ENCODE data around the gene FILIP1L. TPM values are rescaled to one million over a fixed set of nuclear protein-coding genes. Genes with fewer than 3 reads are reported as not detected.

The FILIP1L gene
- total RNA-seq, 1 donor from 2014 or later = 29.2 TPM

- Histone ChIP-seq H3K27ac (ENCODE audit: low read depth, low read length) (no peak overlapping the region), H3K9me3 (ENCODE audit: control insufficient read depth in 3 of 3, low read length in 3 of 3) (no peaks in the 10 kb centered on the region), H3K27me3 (ENCODE audit: control insufficient read depth in 3 of 3, insufficient read depth in 3 of 3, low read length in 3 of 3) (no peaks in the 10 kb centered on the region), H3K4me1 (ENCODE audit: control insufficient read depth in 3 of 3, insufficient read depth in 3 of 3, low read length in 3 of 3) (peaks cover 6 to 23% (median 10%) of the 10 kb centered on the region in 3 donors), H3K4me3 (ENCODE audit: low read length in 3 of 3) (no peak overlapping the region), H3K36me3 (ENCODE audit: control insufficient read depth in 3 of 3, insufficient read depth in 3 of 3, low read length in 3 of 3) (no peaks in the 10 kb centered on the region), H3K9ac (ENCODE audit: low read depth in 1 of 3, low read length in 3 of 3) (no peak overlapping the region)
Observed at GRCh38 chr3:100081986-100082692, 32.2 kb downstream of the FILIP1L start.

GRCh38 chr3:100081311-100081710 is 33.0 kb downstream of the FILIP1L start:
- Histone ChIP-seq H3K4me1 (ENCODE audit: control insufficient read depth in 3 of 3, insufficient read depth in 3 of 3, low read length in 3 of 3) (peaks cover 12 to 25% (median 16%) of the 10 kb centered on the region in 3 donors), H3K4me3 (ENCODE audit: low read length in 3 of 3) (no peak overlapping the region), H3K9ac (ENCODE audit: low read depth in 1 of 3, low read length in 3 of 3) (no peak overlapping the region), H3K27ac (ENCODE audit: low read depth, low read length) (no peak overlapping the region), H3K36me3 (ENCODE audit: control insufficient read depth in 3 of 3, insufficient read depth in 3 of 3, low read length in 3 of 3) (peaks cover 0 to 2% (median 0%) of the 10 kb centered on the region in 3 donors), H3K27me3 (ENCODE audit: control insufficient read depth in 3 of 3, insufficient read depth in 3 of 3, low read length in 3 of 3) (no peaks in the 10 kb centered on the region), H3K9me3 (ENCODE audit: control insufficient read depth in 3 of 3, low read length in 3 of 3) (no peaks in the 10 kb centered on the region)

GRCh38 chr3:100080573-100080972 is 33.7 kb downstream of the FILIP1L start:
- H3K4me3 ChIP-seq (ENCODE audit: low read length in 3 of 3) = no peak overlapping the region
- no peaks in the 10 kb centered on the region for H3K9me3 ChIP-seq (ENCODE audit: control insufficient read depth in 3 of 3, low read length in 3 of 3)
- peaks cover 0 to 2% (median 0%) of the 10 kb centered on the region in 3 donors for H3K36me3 ChIP-seq (ENCODE audit: control insufficient read depth in 3 of 3, insufficient read depth in 3 of 3, low read length in 3 of 3)
- H3K27me3 ChIP-seq (ENCODE audit: control insufficient read depth in 3 of 3, insufficient read depth in 3 of 3, low read length in 3 of 3) = no peaks in the 10 kb centered on the region
- H3K9ac ChIP-seq (ENCODE audit: low read depth in 1 of 3, low read length in 3 of 3) = no peak overlapping the region
- H3K4me1 ChIP-seq (ENCODE audit: control insufficient read depth in 3 of 3, insufficient read depth in 3 of 3, low read length in 3 of 3) = peaks cover 14 to 22% (median 17%) of the 10 kb centered on the region in 3 donors
- peak overlapping the region; percentile 31 for H3K27ac ChIP-seq (ENCODE audit: low read depth, low read length)

- Histone ChIP-seq H3K27me3 (ENCODE audit: control insufficient read depth in 3 of 3, insufficient read depth in 3 of 3, low read length in 3 of 3) (no peaks in the 10 kb centered on the region), H3K9ac (ENCODE audit: low read depth in 1 of 3, low read length in 3 of 3) (no peak overlapping the region), H3K36me3 (ENCODE audit: control insufficient read depth in 3 of 3, insufficient read depth in 3 of 3, low read length in 3 of 3) (peaks cover 0 to 2% (median 0%) of the 10 kb centered on the region in 3 donors), H3K4me3 (ENCODE audit: low read length in 3 of 3) (no peak overlapping the region), H3K9me3 (ENCODE audit: control insufficient read depth in 3 of 3, low read length in 3 of 3) (no peaks in the 10 kb centered on the region), H3K4me1 (ENCODE audit: control insufficient read depth in 3 of 3, insufficient read depth in 3 of 3, low read length in 3 of 3) (peaks cover 14 to 22% (median 16%) of the 10 kb centered on the region in 3 donors), H3K27ac (ENCODE audit: low read depth, low read length) (no peak overlapping the region)
Observed at GRCh38 chr3:100079328-100079727, 35.0 kb downstream of the FILIP1L start.

DNA sequence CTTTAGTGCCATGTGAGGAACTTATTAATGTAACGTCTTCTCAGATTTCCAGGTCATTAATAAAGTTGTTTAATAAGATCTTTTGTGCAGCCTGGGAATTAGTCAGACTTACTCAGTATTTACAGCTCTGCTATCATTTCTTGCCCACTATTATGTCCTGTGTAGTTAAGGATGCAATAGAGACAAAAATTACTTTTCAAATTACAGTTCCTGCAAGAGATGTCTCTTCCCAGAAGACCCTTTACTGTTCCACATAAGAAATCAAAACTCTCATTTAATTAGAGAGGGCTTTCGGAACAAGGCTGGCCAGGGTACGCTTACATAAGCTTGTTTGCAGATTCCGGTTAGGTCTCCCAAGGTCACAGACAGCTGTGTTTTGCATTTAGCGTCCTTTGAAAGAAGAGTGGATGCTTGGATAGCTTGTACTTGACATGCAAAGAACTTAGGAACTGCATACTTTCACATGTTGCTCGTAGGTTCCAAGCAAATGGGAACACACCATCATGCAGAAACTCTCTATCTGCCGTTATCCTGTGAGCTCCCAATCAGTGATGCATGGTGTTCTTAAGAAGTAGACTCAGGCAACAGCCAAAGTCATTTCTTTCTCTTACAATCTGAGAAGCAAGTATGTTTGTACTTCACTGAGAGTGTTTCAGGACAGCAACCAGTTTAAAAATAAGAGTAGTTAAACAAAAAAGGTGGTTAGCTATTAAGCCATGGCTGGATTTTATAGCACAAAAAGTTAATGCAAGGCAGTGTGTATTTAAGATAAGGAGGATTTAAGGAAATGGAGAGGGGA is 37.4 kb downstream of the FILIP1L start:
- H3K27me3 ChIP-seq (ENCODE audit: control insufficient read depth in 3 of 3, insufficient read depth in 3 of 3, low read length in 3 of 3) = no peaks in the 10 kb centered on the region
- no peaks in the 10 kb centered on the region for H3K9me3 ChIP-seq (ENCODE audit: control insufficient read depth in 3 of 3, low read length in 3 of 3)
- peak overlapping the region in 1 of 3 donors; percentile 48 for H3K4me3 ChIP-seq (ENCODE audit: low read length in 3 of 3)
- H3K27ac ChIP-seq (ENCODE audit: low read depth, low read length) = peak overlapping the region; percentile 54
- H3K4me1 ChIP-seq (ENCODE audit: control insufficient read depth in 3 of 3, insufficient read depth in 3 of 3, low read length in 3 of 3) = peaks cover 20 to 35% (median 29%) of the 10 kb centered on the region in 3 donors
- peak overlapping the region in 1 of 3 donors; percentile 34 for H3K9ac ChIP-seq (ENCODE audit: low read depth in 1 of 3, low read length in 3 of 3)
- peaks cover 0 to 5% (median 0%) of the 10 kb centered on the region in 3 donors for H3K36me3 ChIP-seq (ENCODE audit: control insufficient read depth in 3 of 3, insufficient read depth in 3 of 3, low read length in 3 of 3)

DNA sequence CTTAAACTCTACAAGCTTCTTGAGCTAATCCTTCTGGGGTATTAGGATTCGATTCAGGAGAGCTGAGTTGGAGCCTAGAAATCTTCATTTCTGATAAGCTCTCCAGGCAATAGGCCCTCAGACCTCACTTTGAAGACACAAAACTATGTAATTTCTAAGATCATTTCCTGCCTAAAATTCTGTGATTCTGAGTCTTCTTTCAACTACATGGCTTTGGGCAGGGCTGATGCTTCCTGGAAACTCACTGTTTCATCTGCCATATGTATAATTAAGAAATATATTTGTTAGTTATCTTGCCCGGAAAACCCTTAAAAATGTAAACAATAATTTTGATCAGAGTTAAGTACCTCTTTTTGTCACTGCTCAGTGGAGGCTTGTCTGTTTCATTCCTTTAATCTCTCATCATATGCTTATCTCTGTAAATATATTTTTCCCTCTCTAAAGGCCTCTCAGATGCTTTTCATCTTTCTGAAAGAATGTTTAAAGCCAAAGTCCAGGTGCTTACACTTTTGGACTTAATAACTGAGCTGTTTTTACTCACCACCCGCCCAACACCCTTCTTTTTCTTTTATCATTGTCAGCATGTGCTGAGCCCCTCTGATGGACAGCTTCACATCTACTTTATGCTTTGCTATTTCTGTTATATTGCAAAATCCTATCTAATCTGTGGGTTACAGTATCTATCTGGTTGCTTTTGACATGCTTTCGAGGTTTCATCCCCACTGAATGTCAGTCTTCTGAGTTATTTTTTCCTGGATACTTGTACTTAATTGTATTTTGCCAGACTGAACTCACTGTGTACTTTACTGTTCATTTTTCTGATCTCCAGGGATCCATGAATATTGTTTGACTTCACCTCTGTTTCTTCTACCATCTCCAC is 38.2 kb downstream of the FILIP1L start:
- Histone ChIP-seq H3K27ac (ENCODE audit: low read depth, low read length) (peak overlapping the region; percentile 54), H3K36me3 (ENCODE audit: control insufficient read depth in 3 of 3, insufficient read depth in 3 of 3, low read length in 3 of 3) (peaks cover 0 to 5% (median 0%) of the 10 kb centered on the region in 3 donors), H3K9ac (ENCODE audit: low read depth in 1 of 3, low read length in 3 of 3) (peak overlapping the region in 1 of 3 donors; percentile 34), H3K9me3 (ENCODE audit: control insufficient read depth in 3 of 3, low read length in 3 of 3) (no peaks in the 10 kb centered on the region), H3K4me1 (ENCODE audit: control insufficient read depth in 3 of 3, insufficient read depth in 3 of 3, low read length in 3 of 3) (peaks cover 24 to 42% (median 36%) of the 10 kb centered on the region in 3 donors), H3K27me3 (ENCODE audit: control insufficient read depth in 3 of 3, insufficient read depth in 3 of 3, low read length in 3 of 3) (no peaks in the 10 kb centered on the region), H3K4me3 (ENCODE audit: low read length in 3 of 3) (no peak overlapping the region)

DNA sequence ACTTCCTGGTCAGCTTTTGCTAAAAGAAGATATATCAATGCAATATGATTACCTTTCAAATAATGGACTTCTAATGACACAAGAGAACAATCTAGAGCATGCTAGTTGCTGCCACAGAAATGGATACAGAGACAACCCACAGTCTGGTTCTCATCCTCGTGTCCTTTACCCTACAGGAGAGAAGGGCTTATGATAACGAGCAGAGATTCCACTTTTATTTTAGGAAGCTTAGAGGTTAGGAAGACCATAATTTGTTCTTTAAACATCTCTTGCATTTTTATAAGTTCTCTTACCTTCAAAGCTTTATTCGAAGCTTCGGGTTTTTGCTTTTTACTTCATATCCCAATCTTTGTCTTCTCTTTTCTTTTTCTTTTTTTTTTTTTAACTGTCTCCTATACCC is 39.1 kb downstream of the FILIP1L start:
- H3K9ac ChIP-seq (ENCODE audit: low read depth in 1 of 3, low read length in 3 of 3) = no peak overlapping the region
- H3K9me3 ChIP-seq (ENCODE audit: control insufficient read depth in 3 of 3, low read length in 3 of 3) = no peaks in the 10 kb centered on the region
- H3K27ac ChIP-seq (ENCODE audit: low read depth, low read length) = no peak overlapping the region
- peaks cover 0 to 5% (median 0%) of the 10 kb centered on the region in 3 donors for H3K36me3 ChIP-seq (ENCODE audit: control insufficient read depth in 3 of 3, insufficient read depth in 3 of 3, low read length in 3 of 3)
- no peak overlapping the region for H3K4me3 ChIP-seq (ENCODE audit: low read length in 3 of 3)
- peaks cover 24 to 40% (median 38%) of the 10 kb centered on the region in 3 donors for H3K4me1 ChIP-seq (ENCODE audit: control insufficient read depth in 3 of 3, insufficient read depth in 3 of 3, low read length in 3 of 3)
- H3K27me3 ChIP-seq (ENCODE audit: control insufficient read depth in 3 of 3, insufficient read depth in 3 of 3, low read length in 3 of 3) = no peaks in the 10 kb centered on the region

GRCh38 chr3:100073714-100074307 is 40.5 kb downstream of the FILIP1L start:
- Histone ChIP-seq H3K36me3 (ENCODE audit: control insufficient read depth in 3 of 3, insufficient read depth in 3 of 3, low read length in 3 of 3) (peaks cover 0 to 5% (median 0%) of the 10 kb centered on the region in 3 donors), H3K27me3 (ENCODE audit: control insufficient read depth in 3 of 3, insufficient read depth in 3 of 3, low read length in 3 of 3) (no peaks in the 10 kb centered on the region), H3K9me3 (ENCODE audit: control insufficient read depth in 3 of 3, low read length in 3 of 3) (no peaks in the 10 kb centered on the region), H3K27ac (ENCODE audit: low read depth, low read length) (peak overlapping the region; percentile 64), H3K4me3 (ENCODE audit: low read length in 3 of 3) (peak overlapping the region in 1 of 3 donors; percentile 39), H3K9ac (ENCODE audit: low read depth in 1 of 3, low read length in 3 of 3) (no peak overlapping the region), H3K4me1 (ENCODE audit: control insufficient read depth in 3 of 3, insufficient read depth in 3 of 3, low read length in 3 of 3) (peaks cover 24 to 48% (median 41%) of the 10 kb centered on the region in 3 donors)

GRCh38 chr3:100073049-100073713 is 41.1 kb downstream of the FILIP1L start:
- Histone ChIP-seq H3K9me3 (ENCODE audit: control insufficient read depth in 3 of 3, low read length in 3 of 3) (no peaks in the 10 kb centered on the region), H3K36me3 (ENCODE audit: control insufficient read depth in 3 of 3, insufficient read depth in 3 of 3, low read length in 3 of 3) (peaks cover 0 to 5% (median 0%) of the 10 kb centered on the region in 3 donors), H3K4me1 (ENCODE audit: control insufficient read depth in 3 of 3, insufficient read depth in 3 of 3, low read length in 3 of 3) (peaks cover 24 to 50% (median 45%) of the 10 kb centered on the region in 3 donors), H3K27ac (ENCODE audit: low read depth, low read length) (peak overlapping the region; percentile 64), H3K4me3 (ENCODE audit: low read length in 3 of 3) (no peak overlapping the region), H3K27me3 (ENCODE audit: control insufficient read depth in 3 of 3, insufficient read depth in 3 of 3, low read length in 3 of 3) (no peaks in the 10 kb centered on the region), H3K9ac (ENCODE audit: low read depth in 1 of 3, low read length in 3 of 3) (no peak overlapping the region)

Data from skeletal muscle tissue (tissue), 4 donors.